Left lung (tissue), 10 donors: ENCODE results near the gene THEMIS2. TPM values are rescaled to one million over a fixed set of nuclear protein-coding genes. Genes with fewer than 3 reads are reported as not detected.

ENCODE experiments used
- ATAC-seq: fragments of 200-7000 bp; cut with Tn5 transposase; one replicate; pipeline ENCODE4 v1.9.1; 2020; ENCODE audit warnings: moderate library complexity
- DNase-seq, 4 donors: peaks; one replicate each; pipeline ENCODE4 v3.0.0-alpha.2; 2013 to 2020
- H3K27ac ChIP-seq, 2 donors: fragments of 200-600 bp; sonication (generic) in 1 of 2; one replicate each; pipeline versions ENCODE4 v1.5.0 to v1.8.0; 2020 to 2021
- H3K27me3 ChIP-seq, 2 donors: fragments of 200-600 bp; sonication (generic) in 1 of 2; one replicate each; pipeline versions ENCODE4 v1.5.0 to v1.8.0; 2020 to 2021
- H3K36me3 ChIP-seq, 2 donors: fragments of 200-600 bp; sonication (generic) in 1 of 2; one replicate each; pipeline versions ENCODE4 v1.5.0 to v1.8.0; 2020 to 2021
- H3K4me1 ChIP-seq, 2 donors: fragments of 200-600 bp; one replicate each; pipeline ENCODE4 v1.8.0; 2021
- H3K4me3 ChIP-seq, 2 donors: fragments of 200-600 bp; sonication (generic) in 1 of 2; one replicate each; pipeline versions ENCODE4 v1.5.0 to v1.8.0; 2020 to 2021; ENCODE audit warnings: mild to moderate bottlenecking in 1 of 2
- H3K9me3 ChIP-seq, 2 donors: fragments of 200-600 bp; sonication (generic) in 1 of 2; one replicate each; pipeline versions ENCODE4 v1.5.0 to v1.8.0; 2020 to 2021
- intact Hi-C, 2 donors: fragments of 100-400 bp; cut with DNase I; formaldehyde crosslinking; loops; one replicate each; pipeline versions ENCODE4 v1.11.2 to v1.14.2; 2022
- polyA plus RNA-seq, 6 donors: library from polyadenylated mRNA; unstranded; fragments of 120-200 nt; gene quantifications; one replicate each; pipeline ENCODE4 v1.2.1, GENCODE V29; 2013; ENCODE audit not compliant: insufficient read length in 6 of 6
- total RNA-seq, 2 donors: library from RNA; stranded (reverse); fragmentation: NEBNext Ultra II Directional; extraction: Animal tissue kit (Norgen Biotek cat#: 25700); gene quantifications; one replicate each; pipeline ENCODE4 v1.2.1, GENCODE V29; 2021
- TF ChIP-seq, protein P1 (sequence below), 2 donors: fragments of 200-600 bp; sonication (generic) in 1 of 2; IDR thresholded peaks; one replicate each; pipeline versions ENCODE4 v1.5.0 to v1.8.0; 2021; ENCODE audit warnings: antibody characterized with exemption in 2 of 2
- donor health status: DM: no; HTN: yes; CAD: no.
- donor health status: DM: no; HTN: no; CAD: no.

Gene THEMIS2
- total and polyA plus RNA-seq, 8 donors = 5.7 to 110 (median 7.1) TPM

GRCh38 chr1:27922272-27922671 lies 49.9 kb downstream of the THEMIS2 start:
- no peak overlapping the region for H3K4me3 ChIP-seq
- ATAC-seq (no peak), DNase-seq (no peak)
- H3K9me3 ChIP-seq = no peaks in the 10 kb centered on the region
- TF ChIP-seq, protein P1, sequence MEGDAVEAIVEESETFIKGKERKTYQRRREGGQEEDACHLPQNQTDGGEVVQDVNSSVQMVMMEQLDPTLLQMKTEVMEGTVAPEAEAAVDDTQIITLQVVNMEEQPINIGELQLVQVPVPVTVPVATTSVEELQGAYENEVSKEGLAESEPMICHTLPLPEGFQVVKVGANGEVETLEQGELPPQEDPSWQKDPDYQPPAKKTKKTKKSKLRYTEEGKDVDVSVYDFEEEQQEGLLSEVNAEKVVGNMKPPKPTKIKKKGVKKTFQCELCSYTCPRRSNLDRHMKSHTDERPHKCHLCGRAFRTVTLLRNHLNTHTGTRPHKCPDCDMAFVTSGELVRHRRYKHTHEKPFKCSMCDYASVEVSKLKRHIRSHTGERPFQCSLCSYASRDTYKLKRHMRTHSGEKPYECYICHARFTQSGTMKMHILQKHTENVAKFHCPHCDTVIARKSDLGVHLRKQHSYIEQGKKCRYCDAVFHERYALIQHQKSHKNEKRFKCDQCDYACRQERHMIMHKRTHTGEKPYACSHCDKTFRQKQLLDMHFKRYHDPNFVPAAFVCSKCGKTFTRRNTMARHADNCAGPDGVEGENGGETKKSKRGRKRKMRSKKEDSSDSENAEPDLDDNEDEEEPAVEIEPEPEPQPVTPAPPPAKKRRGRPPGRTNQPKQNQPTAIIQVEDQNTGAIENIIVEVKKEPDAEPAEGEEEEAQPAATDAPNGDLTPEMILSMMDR (IDR thresholded peaks at IDR 0.05) = no peak
- H3K4me1 ChIP-seq = no peaks in the 10 kb centered on the region
- H3K36me3 ChIP-seq = no peaks in the 10 kb centered on the region
- H3K27me3 ChIP-seq = no peaks in the 10 kb centered on the region
- H3K27ac ChIP-seq = no peak overlapping the region
- intact Hi-C loops = no loop called here

DNA sequence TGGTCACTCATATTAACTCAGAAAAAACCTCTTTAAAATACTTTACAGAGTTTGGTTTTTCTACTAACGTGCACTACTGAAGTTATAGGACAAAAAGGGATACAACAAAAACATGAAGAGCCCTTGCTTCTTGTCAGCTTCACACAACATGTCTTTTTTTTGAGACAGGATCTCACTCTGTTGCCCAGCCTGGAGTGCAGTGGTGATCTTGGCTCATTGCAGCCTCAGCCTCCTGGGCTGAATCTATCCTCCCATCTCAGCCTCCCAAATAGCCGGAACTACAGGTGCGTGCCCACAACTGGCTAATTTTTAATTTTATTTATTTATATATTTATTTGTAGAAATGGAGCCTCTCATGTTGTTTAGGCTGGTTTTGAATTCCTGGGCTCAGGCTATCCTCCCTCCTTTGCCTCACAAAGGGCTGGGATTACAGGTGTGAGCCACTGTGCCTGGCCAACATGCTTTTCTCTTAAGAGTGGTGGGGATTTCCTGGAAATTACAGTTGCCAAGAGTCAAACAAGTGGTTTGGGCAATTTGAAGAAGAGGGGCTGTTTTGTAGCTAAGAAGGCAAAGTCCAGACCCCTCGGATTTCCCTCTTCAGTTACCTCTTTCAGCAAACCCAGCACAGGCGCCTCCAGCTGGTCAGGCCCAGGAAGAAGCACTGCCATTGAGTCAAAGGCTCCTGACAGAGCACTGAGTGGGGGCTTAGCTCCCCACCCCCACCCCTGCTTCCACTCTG lies 56.0 kb downstream of the THEMIS2 start:
- Histone ChIP-seq H3K4me3 (no peak overlapping the region), H3K9me3 (no peaks in the 10 kb centered on the region), H3K27ac (no peak overlapping the region), H3K36me3 (no peaks in the 10 kb centered on the region), H3K27me3 (no peaks in the 10 kb centered on the region), H3K4me1 (peaks cover 0 to 8% of the 10 kb centered on the region in 2 donors)
- DNase-seq (no peak), ATAC-seq (no peak)
- intact Hi-C loops = no loop called here
- TF ChIP-seq, protein P1 (IDR thresholded peaks at IDR 0.05) = no peak

GRCh38 chr1:27931184-27931583 lies 58.8 kb downstream of the THEMIS2 start:
- DNase-seq (no peak), ATAC-seq (no peak)
- intact Hi-C loops = no loop called here
- Histone ChIP-seq H3K4me1 (peaks cover 5 to 20% of the 10 kb centered on the region in 2 donors), H3K9me3 (no peaks in the 10 kb centered on the region), H3K36me3 (no peaks in the 10 kb centered on the region), H3K27me3 (no peaks in the 10 kb centered on the region), H3K4me3 (no peak overlapping the region), H3K27ac (no peak overlapping the region)
- TF ChIP-seq, protein P1 (IDR thresholded peaks at IDR 0.05) = no peak

DNA sequence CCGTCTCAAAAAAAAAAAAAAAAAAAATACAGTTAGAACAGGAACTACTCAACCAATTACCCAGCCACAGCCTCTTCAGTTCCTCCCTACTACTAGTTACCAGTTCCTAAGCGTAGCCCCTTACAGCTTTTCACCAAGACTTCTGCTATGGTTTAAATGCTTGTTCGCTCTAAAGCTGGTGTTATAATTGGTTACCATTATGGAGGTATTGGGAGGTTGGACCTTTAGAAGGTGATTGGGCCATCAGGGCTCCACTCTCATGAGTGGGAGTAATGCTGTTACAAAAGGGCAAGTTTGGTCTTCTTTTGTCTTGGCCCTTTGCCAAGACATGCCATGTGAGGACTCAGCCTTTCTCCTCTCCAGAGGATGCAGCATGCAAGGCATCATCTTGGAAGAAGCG lies 59.4 kb downstream of the THEMIS2 start:
- Histone ChIP-seq H3K27ac (no peak overlapping the region), H3K27me3 (no peaks in the 10 kb centered on the region), H3K4me1 (peaks cover 5 to 20% of the 10 kb centered on the region in 2 donors), H3K36me3 (no peaks in the 10 kb centered on the region), H3K9me3 (no peaks in the 10 kb centered on the region), H3K4me3 (no peak overlapping the region)
- TF ChIP-seq, protein P1 (IDR thresholded peaks at IDR 0.05) = no peak
- intact Hi-C loops = no loop called here
- ATAC-seq (no peak), DNase-seq (no peak)

DNA sequence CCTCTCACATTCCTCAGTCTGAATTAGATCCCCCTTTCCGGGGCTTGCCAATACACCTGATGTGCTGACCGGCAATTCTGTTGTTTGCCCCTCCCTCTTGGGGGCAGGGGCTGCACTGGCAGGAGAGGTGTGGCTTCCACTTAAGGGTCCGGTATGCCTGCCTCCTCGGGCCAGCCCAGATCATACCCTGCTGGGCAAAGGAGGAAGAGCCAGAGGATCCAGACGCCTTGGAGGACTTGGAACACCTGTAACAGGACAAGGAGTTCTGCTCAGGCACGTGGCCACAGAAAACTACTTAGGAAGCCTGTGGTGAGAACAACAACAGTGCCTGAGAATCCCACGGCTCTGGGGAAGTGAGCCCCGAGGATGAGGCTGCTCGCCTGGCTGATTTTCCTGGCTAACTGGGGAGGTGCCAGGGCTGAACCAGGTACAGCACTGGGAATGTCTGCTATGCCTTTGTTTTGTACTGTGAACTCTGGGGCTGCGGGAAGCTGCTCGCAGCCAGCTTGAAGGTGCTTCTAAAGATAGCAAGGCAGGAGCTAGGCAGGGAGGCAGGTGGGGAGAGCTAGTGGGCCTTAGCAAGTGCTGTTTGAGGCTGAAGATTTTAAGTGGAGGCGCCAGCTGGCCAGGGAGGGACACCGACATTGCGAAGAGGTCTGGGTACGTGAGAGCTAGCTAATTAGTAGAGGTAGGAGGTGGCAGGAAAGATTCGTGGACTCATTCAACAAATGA lies 62.6 kb downstream of the THEMIS2 start, which contains the start of gene SMPDL3B:
Gene SMPDL3B (plus strand): TSS at position 183 of the 732 bp plus-strand sequence. CDS start 184 bp downstream, at position 367.
- peak within 1 kb of the TSS; percentile 16 to 34 for H3K4me3 ChIP-seq
- H3K27me3 ChIP-seq = no peaks in the 10 kb centered on the region
- TF ChIP-seq, protein P1 (IDR thresholded peaks at IDR 0.05) = no peak
- no peaks in the 10 kb centered on the region for H3K36me3 ChIP-seq
- peak within 1 kb of the TSS in 1 of 2 donors; percentile 55 for H3K27ac ChIP-seq
- peak in 3 of 4 donors; percentile 57 to 85 (median 75) for DNase-seq
- H3K9me3 ChIP-seq = no peaks in the 10 kb centered on the region
- intact Hi-C loops = no loop called here
- ATAC-seq = peak; percentile 98
- peaks cover 5 to 22% of the 10 kb centered on the region in 2 donors for H3K4me1 ChIP-seq
